Astrocyte (in vitro differentiated cells and primary cell): Measurements from ENCODE around the gene FHAD1. TPM values are rescaled to one million over a fixed set of nuclear protein-coding genes. Genes with fewer than 3 reads are reported as not detected.

Experiments used
- DNase-seq: peaks from one replicate; pipeline ENCODE4 v3.0.0-alpha.2; 2010; ENCODE audit warnings: low read depth
- FAIRE-seq: peaks from 2 replicates; lab custom pipeline; 2011; peaks lifted over from hg19 to GRCh38; lab: Jason Lieb, UNC
- H2AFZ ChIP-seq: 2 replicates; pipeline ENCODE4 v1.6.0; 2012; ENCODE audit warnings: low read depth, low read length, inconsistent platforms
- H3K27ac ChIP-seq: 2 replicates; pipeline ENCODE4 v1.5.1; 2011; ENCODE audit warnings: low read depth, low read length, inconsistent platforms
- H3K27me3 ChIP-seq: 2 replicates; pipeline ENCODE4 v1.6.0; 2011; ENCODE audit warnings: low read length, inconsistent platforms; ENCODE audit not compliant: insufficient read depth
- H3K36me3 ChIP-seq: 2 replicates; pipeline ENCODE4 v1.5.1; 2011; ENCODE audit warnings: low read length, inconsistent platforms; ENCODE audit not compliant: insufficient read depth
- H3K4me1 ChIP-seq: 2 replicates; pipeline ENCODE4 v1.5.1; 2011; ENCODE audit warnings: low read length, inconsistent platforms; ENCODE audit not compliant: insufficient read depth
- H3K4me2 ChIP-seq: 2 replicates; pipeline ENCODE4 v1.6.0; 2012; ENCODE audit warnings: low read length, inconsistent platforms
- H3K4me3 ChIP-seq: 2 replicates; pipeline ENCODE4 v1.5.1; 2011; ENCODE audit warnings: low read depth, mild to moderate bottlenecking, low read length, inconsistent platforms; ENCODE audit not compliant: insufficient read depth
- H3K79me2 ChIP-seq: 2 replicates; pipeline ENCODE4 v1.6.0; 2012; ENCODE audit warnings: mild to moderate bottlenecking, low read length, inconsistent platforms; ENCODE audit not compliant: insufficient read depth
- H3K9ac ChIP-seq: 2 replicates; pipeline ENCODE4 v1.6.0; 2012; ENCODE audit warnings: mild to moderate bottlenecking, low read length, inconsistent platforms
- H3K9me3 ChIP-seq: 2 replicates; pipeline ENCODE4 v1.5.1; 2012; ENCODE audit warnings: low read depth, mild to moderate bottlenecking, low read length, inconsistent platforms; ENCODE audit not compliant: insufficient read depth
- H4K20me1 ChIP-seq: 2 replicates; pipeline ENCODE4 v1.6.0; 2012; ENCODE audit warnings: low read length, inconsistent platforms; ENCODE audit not compliant: insufficient read depth
- H3K27ac Mint-ChIP-seq: one replicate; pipeline ENCODE4 v1.8.0; 2021; ENCODE audit warnings: mild to moderate bottlenecking, mixed read lengths; ENCODE audit not compliant: unreplicated experiment
- H3K27me3 Mint-ChIP-seq: one replicate; pipeline ENCODE4 v1.8.0; 2021; ENCODE audit warnings: low read depth, mixed read lengths; ENCODE audit not compliant: unreplicated experiment
- H3K36me3 Mint-ChIP-seq: one replicate; pipeline ENCODE4 v1.8.0; 2021; ENCODE audit warnings: low read depth, mixed read lengths; ENCODE audit not compliant: unreplicated experiment
- H3K4me1 Mint-ChIP-seq: one replicate; pipeline ENCODE4 v1.8.0; 2021; ENCODE audit warnings: low read depth, mixed read lengths; ENCODE audit not compliant: unreplicated experiment
- H3K4me3 Mint-ChIP-seq: one replicate; pipeline ENCODE4 v1.8.0; 2021; ENCODE audit warnings: mild to moderate bottlenecking, moderate library complexity, mixed read lengths; ENCODE audit not compliant: unreplicated experiment
- H3K9me3 Mint-ChIP-seq: one replicate; pipeline ENCODE4 v1.8.0; 2021; ENCODE audit warnings: mild to moderate bottlenecking, mixed read lengths; ENCODE audit not compliant: unreplicated experiment
- CTCF ChIP-seq: IDR thresholded peaks from 2 replicates; pipeline ENCODE4 v1.5.1; 2011; ENCODE audit warnings: low read depth, mild to moderate bottlenecking, inconsistent platforms, low read length, moderate library complexity; ENCODE audit not compliant: insufficient read depth
- EZH2 ChIP-seq: IDR thresholded peaks from 2 replicates; pipeline ENCODE4 v1.6.1; 2012; ENCODE audit warnings: mild to moderate bottlenecking, low read length, inconsistent platforms; ENCODE audit not compliant: insufficient read depth
- total RNA-seq: library from RNA; stranded (reverse); gene quantifications from 2 replicates; pipeline ENCODE4 v1.2.1, GENCODE V29; 2021

The FHAD1 gene
- total RNA-seq, 1 donor from 2014 or later: 0.25 TPM

- Mint-ChIP-seq H3K4me3 (no peak overlapping the region), H3K27ac (no peak overlapping the region), H3K9me3 (no peaks in the 10 kb centered on the region), H3K4me1 (no peaks in the 10 kb centered on the region), H3K27me3 (peaks cover 27% of the 10 kb centered on the region), H3K36me3 (no peaks in the 10 kb centered on the region)
- H3K27ac ChIP-seq: no peak overlapping the region
- no peak overlapping the region for H3K4me2 ChIP-seq
- FAIRE-seq (no peak), DNase-seq (no peak)
- no peaks in the 10 kb centered on the region for H4K20me1 ChIP-seq
- H3K4me3 ChIP-seq: no peak overlapping the region
- no peaks in the 10 kb centered on the region for H3K79me2 ChIP-seq
- peaks cover 11% of the 10 kb centered on the region for H3K27me3 ChIP-seq
- H3K9ac ChIP-seq: no peak overlapping the region
- TF ChIP-seq CTCF: no peak
- no peak for TF ChIP-seq EZH2
- no peak overlapping the region for H2AFZ ChIP-seq
- no peaks in the 10 kb centered on the region for H3K36me3 ChIP-seq
- peaks cover 3% of the 10 kb centered on the region for H3K4me1 ChIP-seq
- no peaks in the 10 kb centered on the region for H3K9me3 ChIP-seq
Observed at GRCh38 chr1:15276691-15277446, 29.8 kb downstream of the FHAD1 start.

GRCh38 chr1:15277447-15277838 lies 30.4 kb downstream of the FHAD1 start:
- H3K9ac ChIP-seq: no peak overlapping the region
- H3K9me3 ChIP-seq: no peaks in the 10 kb centered on the region
- peaks cover 22% of the 10 kb centered on the region for H3K27me3 Mint-ChIP-seq
- no peaks in the 10 kb centered on the region for H3K9me3 Mint-ChIP-seq
- no peak overlapping the region for H3K27ac Mint-ChIP-seq
- H3K27me3 ChIP-seq: peaks cover 11% of the 10 kb centered on the region
- no peak for FAIRE-seq
- no peak overlapping the region for H2AFZ ChIP-seq
- DNase-seq: no peak
- no peak overlapping the region for H3K4me2 ChIP-seq
- H3K36me3 ChIP-seq: no peaks in the 10 kb centered on the region
- H3K27ac ChIP-seq: no peak overlapping the region
- no peaks in the 10 kb centered on the region for H3K4me1 Mint-ChIP-seq
- TF ChIP-seq EZH2 (no peak), CTCF (no peak)
- H3K79me2 ChIP-seq: no peaks in the 10 kb centered on the region
- H3K4me3 ChIP-seq: no peak overlapping the region
- no peaks in the 10 kb centered on the region for H3K36me3 Mint-ChIP-seq
- H4K20me1 ChIP-seq: no peaks in the 10 kb centered on the region
- no peak overlapping the region for H3K4me3 Mint-ChIP-seq
- H3K4me1 ChIP-seq: no peaks in the 10 kb centered on the region

GRCh38 chr1:15277933-15278332 lies 30.9 kb downstream of the FHAD1 start:
- H3K4me2 ChIP-seq: no peak overlapping the region
- peaks cover 11% of the 10 kb centered on the region for H3K27me3 ChIP-seq
- no peak overlapping the region for H3K4me3 ChIP-seq
- no peak overlapping the region for H3K27ac Mint-ChIP-seq
- no peaks in the 10 kb centered on the region for H3K4me1 ChIP-seq
- H3K27me3 Mint-ChIP-seq: peaks cover 18% of the 10 kb centered on the region
- H3K9me3 ChIP-seq: no peaks in the 10 kb centered on the region
- H3K79me2 ChIP-seq: no peaks in the 10 kb centered on the region
- no peak for TF ChIP-seq CTCF
- no peak for TF ChIP-seq EZH2
- H3K27ac ChIP-seq: no peak overlapping the region
- H3K9ac ChIP-seq: no peak overlapping the region
- H3K36me3 Mint-ChIP-seq: no peaks in the 10 kb centered on the region
- FAIRE-seq (no peak), DNase-seq (no peak)
- H3K4me3 Mint-ChIP-seq: no peak overlapping the region
- H3K36me3 ChIP-seq: no peaks in the 10 kb centered on the region
- H2AFZ ChIP-seq: no peak overlapping the region
- H3K9me3 Mint-ChIP-seq: no peaks in the 10 kb centered on the region
- H3K4me1 Mint-ChIP-seq: peaks cover 3% of the 10 kb centered on the region
- H4K20me1 ChIP-seq: no peaks in the 10 kb centered on the region
